Sciatic nerve (tissue), 2 donors: ENCODE data around the gene AGFG2. TPM values are rescaled to one million over a fixed set of nuclear protein-coding genes. Genes with fewer than 3 reads are reported as not detected.
"Not testable (repeated sequence)": the region's sequence is repeated elsewhere in the genome, so short reads cannot be mapped to it uniquely, and the experiment has no call there.

Source experiments
- ATAC-seq: fragments of 200-7000 bp; cut with Tn5 transposase; one replicate; pipeline ENCODE4 v1.9.1; 2020; ENCODE audit warnings: mild to moderate bottlenecking, moderate library complexity
- DNase-seq: peaks from one replicate; pipeline ENCODE4 v3.0.0-alpha.2; 2020; ENCODE audit warnings: low spot score
- intact Hi-C: fragments of 100-400 bp; cut with DNase I; formaldehyde crosslinking; loops from one replicate; pipeline ENCODE4 v1.14.2; 2022
- total RNA-seq: library from RNA; stranded (reverse); fragmentation: NEBNext Ultra II Directional; extraction: Animal tissue kit (Norgen Biotek cat#: 25700); gene quantifications from one replicate; pipeline ENCODE4 v1.2.1, GENCODE V29; 2021
- donor health status: DM: no; HTN: no; CAD: no.
- donor health status: DM: no; HTN: no; CAD: no.

The AGFG2 gene, protein sequence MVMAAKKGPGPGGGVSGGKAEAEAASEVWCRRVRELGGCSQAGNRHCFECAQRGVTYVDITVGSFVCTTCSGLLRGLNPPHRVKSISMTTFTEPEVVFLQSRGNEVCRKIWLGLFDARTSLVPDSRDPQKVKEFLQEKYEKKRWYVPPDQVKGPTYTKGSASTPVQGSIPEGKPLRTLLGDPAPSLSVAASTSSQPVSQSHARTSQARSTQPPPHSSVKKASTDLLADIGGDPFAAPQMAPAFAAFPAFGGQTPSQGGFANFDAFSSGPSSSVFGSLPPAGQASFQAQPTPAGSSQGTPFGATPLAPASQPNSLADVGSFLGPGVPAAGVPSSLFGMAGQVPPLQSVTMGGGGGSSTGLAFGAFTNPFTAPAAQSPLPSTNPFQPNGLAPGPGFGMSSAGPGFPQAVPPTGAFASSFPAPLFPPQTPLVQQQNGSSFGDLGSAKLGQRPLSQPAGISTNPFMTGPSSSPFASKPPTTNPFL
- 30.6 TPM for total RNA-seq

DNA sequence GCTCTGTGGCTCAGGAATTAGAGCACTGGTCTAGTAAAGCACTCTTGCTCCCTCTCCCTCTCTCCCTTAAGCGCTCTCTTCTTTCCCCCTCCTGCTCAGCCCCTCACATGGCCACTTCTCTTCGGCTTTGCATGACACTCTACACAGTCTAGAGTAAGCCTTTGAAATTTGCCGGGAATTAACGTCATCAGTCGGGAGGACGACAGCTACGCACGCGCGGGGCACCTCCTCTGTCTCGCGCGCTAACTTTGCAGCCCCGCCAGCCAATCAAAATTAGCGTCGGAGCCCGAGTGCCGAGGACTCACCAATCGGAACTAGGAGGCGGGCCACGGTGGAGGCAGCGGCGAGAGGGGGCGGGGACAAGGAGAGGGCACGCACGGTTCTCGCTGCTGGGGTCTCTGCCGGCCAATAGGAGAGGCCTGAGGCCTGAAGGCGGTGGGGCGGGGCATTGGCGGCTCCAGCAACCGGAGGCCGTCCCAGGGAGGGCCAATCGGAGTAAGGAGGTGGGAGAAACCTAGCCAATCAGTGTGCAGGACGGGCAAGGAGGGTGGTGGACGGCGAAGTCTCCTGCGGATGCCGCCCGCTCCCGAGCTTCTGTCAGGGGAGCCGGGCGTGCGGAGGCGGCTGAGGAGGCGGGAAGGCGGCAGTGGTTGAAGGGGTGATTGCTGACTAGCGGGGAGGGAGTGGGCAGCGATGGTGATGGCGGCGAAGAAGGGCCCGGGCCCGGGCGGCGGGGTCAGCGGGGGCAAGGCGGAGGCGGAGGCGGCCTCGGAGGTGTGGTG lies at the start of gene AGFG2:
Gene AGFG2 (plus strand): TSS at position 550 of the 782 bp plus-strand sequence. CDS start 144 bp downstream, at position 694.
- intact Hi-C loops, result no loop called here
- DNase-seq (peak; percentile 100), ATAC-seq (peak; percentile 99)

DNA sequence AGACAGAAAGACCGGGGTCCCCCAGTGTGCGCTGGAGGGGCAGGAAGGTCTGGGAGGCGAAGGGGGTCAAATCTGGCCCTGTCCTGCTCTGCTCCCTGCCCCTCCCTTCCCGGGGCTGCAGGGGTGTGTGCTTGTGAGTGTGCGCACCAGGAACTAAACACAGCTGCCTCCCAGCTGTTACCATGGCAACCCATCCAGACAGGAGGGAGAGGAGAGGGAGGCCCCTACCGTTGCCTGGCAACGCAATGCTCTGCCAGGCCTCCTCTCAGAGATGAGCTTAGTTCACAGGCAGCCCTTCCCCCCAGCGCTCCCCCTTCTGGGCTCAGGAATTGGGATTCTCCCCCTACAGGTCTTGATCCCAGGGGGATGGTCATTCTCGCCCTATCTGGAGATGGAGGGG lies 49.2 kb upstream of the AGFG2 start:
- DNase-seq (no peak), ATAC-seq (peak; percentile 69)
- intact Hi-C loops, result no loop called here

DNA sequence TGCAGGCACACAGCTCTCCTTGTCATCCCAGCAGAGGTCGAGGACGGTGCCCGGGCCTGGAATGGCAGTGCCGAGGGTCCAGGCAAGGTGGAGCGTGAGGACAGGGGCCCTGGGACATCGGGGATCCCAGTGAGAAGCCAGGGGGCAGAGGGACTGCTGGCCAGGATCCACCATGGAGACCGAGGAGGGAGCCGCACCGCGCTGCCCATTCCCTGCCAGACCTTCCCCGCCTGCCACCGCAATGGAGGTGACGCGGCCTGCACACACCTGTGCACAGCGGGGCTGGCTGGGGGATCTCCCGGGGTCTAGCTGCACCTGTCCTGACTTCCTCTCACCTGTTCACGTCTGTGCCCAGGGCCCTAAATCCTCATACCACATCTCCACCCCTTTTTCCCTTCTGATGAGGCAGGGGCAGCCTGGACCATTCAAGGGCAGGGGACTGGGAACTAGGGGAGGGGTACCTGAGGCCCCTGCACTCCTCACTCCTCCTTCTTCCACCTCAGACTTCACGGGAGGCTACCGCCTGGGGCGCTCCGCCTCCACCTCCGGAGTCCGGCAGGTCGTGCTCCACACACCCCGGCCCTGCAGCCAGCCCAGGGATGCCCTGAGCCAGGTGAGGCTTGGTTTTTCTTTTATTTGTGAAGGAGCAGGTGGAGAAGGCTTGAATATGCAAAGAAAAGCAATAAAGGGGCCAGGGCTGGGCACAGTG lies 48.4 kb upstream of the AGFG2 start:
- intact Hi-C loops, result no loop called here
- ATAC-seq (no peak), DNase-seq (no peak)

DNA sequence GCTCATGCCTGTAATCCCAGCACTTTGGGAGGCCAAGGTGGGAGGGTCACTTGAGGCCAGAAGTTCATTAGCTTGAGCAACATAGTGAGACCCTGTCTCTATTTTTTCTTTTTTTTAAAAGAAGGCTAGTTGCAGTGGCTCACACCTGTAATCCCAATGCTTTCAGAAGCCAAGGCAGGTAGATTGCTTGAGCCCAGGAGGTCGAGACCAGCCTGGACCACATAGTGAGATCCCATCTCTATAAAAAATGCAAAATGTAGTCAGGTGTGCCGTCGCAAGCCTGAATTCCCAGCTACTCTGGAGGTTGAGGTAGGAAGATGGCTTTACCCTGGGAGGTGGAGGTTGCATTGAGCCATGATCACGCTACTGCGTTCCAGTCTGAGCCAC lies 47.8 kb upstream of the AGFG2 start:
- no peak for ATAC-seq
- intact Hi-C loops, result no loop called here
- no peak for DNase-seq

DNA sequence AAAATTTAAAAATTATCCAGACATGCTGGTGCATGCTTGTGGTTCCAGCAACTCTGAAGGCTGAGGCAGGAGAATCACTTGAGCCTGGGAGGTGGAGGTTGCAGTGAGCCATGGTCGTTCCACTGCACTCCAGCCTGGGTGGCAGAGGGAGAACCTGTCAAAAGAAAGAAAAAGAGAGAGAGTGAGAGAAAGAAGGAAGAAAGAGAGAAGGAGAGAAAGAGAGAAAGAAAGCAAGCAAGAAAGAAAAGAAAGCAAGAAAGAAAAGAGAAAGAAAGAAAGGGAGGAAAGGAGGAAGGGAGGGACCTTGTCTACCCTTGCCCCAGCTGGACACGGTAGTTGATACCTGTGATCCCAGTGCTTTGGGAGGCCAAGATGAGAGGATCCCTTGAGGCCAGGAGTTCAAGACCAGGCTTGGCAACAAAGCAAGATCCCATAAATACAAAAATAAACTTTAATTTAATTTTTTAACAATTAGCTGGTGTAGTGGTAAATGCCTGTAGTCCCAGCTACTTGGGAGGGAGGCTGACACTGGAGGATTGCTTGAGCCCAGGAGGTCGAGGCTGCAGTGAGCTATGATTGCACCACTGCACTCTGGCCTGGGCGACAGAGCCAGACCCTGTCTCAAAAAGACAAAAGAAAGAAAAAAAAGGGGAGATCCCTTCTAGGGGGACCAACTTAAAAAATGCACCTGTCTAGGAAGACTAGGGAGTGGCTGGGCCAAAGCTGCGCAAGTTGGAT lies 46.1 kb upstream of the AGFG2 start:
- intact Hi-C loops, result no loop called here
- no peak for ATAC-seq
- no peak for DNase-seq

DNA sequence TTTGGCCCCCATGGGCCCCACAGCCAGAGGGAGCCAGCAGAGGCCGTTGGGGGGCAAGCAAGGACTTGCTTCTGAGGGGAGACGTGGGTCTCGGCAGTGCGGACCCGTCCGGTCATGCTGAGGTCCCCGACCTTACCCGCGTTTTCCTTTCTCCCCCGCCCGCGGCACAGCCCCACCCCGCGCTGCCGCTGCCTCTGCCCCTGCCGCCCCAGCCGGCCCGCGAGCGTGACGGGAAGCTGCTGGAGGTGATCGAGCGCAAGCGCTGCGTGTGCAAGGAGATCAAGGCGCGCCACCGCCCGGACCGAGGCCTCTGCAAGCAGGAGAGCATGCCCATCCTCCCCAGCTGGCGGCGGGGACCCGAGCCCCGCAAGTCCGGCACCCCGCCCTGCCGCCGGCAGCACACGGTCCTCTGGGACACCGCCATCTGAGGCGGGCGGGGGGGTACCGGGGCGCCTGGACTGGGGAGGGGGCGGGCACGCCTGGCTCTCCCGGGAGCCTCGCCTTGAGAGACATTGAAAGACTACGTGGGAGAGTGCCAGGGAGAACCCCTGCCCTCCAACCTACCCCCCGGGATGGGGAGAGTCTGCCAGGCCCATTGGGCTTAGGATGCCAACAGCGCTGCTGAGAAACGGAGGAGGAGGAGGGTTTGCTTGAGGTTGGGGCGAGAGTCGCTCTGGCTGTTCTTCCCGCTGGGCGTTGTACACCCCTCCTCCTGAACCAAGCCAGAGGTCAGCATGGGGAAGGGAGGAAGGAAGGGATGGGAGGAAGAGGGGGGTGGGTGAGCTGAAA lies 45.3 kb upstream of the AGFG2 start:
- intact Hi-C loops, result no loop called here
- no peak for DNase-seq
- peak; percentile 59 for ATAC-seq

DNA sequence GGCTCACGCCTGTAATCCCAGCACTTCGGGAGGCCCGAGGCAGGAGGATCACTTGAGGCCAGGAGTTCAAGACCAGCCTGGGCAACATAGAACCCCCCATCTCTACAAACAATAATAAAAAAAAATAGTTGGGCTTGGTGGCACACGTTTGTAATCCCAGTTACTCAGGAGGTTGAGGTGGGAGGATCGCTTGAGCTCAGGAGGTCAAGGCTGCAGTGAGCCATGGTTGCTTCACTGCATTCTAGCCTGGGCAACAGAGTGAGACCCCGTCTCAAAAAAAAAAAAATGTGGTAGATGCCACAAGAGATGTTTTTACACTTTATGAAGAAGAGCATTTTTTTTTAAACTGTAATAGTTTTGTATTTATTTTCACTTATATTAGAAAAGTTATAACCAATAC lies 42.5 kb upstream of the AGFG2 start:
- no peak for ATAC-seq
- intact Hi-C loops, result no loop called here
- DNase-seq, result no peak

DNA sequence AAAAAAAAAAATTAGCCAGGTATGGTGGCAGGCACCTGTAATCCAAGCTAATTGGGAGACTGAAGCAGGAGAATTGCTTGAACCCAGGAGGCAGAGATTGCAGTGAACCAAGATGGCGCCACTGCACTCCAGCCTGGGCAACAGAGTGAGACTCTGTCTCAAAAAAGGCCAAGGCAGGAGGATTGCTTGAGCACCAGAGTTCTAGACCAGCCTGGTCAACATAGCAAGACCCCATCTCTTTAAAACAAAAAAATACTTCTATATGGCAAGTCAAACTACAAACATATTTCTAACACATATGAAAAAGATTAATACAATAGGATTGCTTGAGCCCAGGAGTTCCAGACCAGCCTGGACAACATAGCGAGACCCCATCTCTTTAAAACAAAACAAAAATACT lies 38.3 kb upstream of the AGFG2 start:
- ATAC-seq, DNase-seq, intact Hi-C loops: not testable (repeated sequence)

DNA sequence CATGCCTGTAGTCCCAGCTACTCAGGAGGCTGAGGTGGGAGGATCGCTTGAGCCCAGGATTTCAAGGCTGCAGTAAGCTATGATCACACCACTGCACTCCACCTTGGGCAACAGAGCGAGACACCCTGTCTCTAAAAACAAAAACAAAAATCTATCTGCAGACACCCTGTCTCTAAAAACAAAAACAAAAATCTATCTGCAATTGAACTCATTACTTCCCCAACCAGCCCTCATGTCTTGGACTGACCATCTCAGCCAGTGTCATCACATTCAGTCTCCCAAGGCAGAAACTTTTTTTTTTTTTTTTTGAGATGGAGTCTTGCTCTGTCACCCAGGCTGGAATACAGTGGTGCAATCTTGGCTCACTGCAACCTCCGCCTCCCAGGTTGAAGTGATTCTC lies 35.0 kb upstream of the AGFG2 start:
- DNase-seq, intact Hi-C loops: not testable (repeated sequence)
- peak; percentile 31 for ATAC-seq

DNA sequence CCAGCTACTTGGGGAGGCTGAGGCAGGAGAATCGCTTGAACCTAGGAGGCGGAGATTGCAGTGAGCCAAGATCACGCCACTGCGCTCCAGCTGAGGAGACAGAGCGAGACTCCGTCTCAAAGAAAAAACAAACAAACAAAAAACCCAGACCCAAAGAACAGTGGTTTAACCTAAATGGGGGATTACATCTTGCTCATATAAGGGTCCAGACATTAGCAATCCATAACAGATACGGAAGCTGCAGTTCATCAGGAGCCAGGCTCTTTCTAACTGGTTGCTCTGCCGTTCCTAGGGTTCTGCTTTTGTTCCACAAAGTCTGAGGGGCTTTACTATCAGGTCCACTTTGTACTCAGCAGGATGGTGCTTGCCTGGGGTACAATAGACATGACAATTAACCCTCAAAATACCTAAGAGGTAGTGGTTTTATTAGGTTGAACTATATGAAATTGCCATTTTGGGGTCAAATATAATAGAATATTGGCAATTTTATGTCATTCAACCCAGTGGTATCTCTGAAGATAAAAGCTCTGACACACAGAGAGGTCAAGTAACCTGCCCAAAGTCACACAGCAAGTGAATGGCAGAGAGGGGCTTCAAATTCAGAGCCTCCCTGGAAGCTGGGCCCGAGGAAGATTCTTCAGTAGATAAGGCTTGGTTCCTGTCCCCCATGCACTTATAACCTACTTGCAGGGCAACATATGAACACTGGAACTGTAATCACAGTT lies 34.0 kb upstream of the AGFG2 start:
- ATAC-seq (no peak), DNase-seq (no peak)
- intact Hi-C loops, result no loop called here

DNA sequence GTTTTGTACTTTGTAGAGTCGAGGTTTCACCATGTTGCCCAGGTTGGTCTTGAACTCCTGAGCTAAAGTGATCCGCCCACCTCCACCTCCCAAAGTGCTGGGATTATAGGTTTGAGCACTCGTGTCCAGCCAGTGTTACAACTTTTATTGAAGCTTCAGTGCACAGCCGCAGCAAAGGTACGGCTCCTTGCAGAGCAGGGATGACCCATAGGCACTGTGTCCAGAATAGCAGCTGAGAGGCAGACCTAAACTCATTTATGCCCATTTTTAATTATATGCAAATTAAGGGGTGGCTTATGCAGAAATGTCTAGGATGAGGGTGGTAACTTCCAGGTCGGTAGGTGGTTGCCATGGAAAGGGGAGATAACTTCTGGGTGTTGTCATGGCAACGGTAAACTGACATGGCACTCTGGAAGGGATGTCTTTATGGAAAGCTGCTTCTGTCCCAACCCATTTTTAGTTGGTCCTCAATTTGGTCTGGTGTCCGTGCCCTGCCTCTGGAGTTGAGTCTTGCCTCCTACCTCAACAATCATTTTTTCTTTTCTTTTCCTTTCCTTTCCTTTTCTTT lies 32.6 kb upstream of the AGFG2 start:
- intact Hi-C loops, result no loop called here
- ATAC-seq (no peak), DNase-seq (no peak)

DNA sequence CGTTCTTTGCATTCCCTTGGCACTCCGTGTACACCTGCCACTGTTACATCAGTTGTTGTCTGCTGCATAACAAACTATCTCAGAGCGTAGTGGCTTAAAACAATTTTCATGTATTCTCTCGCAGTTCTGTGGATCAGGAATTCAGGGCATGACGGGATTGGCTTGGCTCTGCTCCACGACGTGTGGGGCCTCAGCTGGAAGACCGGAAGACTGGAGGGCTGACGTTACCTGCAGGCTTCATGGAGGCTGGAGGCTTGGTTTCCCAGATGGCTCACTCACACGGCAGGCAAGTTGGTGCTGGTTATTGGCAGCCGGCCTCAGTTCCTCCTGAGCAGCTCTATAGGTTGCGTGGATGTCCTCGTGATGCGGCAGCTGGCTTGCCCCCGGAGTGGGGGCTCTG lies 29.8 kb upstream of the AGFG2 start:
- peak; percentile 82 for DNase-seq
- ATAC-seq, result peak; percentile 87
- intact Hi-C loops, result no loop called here

DNA sequence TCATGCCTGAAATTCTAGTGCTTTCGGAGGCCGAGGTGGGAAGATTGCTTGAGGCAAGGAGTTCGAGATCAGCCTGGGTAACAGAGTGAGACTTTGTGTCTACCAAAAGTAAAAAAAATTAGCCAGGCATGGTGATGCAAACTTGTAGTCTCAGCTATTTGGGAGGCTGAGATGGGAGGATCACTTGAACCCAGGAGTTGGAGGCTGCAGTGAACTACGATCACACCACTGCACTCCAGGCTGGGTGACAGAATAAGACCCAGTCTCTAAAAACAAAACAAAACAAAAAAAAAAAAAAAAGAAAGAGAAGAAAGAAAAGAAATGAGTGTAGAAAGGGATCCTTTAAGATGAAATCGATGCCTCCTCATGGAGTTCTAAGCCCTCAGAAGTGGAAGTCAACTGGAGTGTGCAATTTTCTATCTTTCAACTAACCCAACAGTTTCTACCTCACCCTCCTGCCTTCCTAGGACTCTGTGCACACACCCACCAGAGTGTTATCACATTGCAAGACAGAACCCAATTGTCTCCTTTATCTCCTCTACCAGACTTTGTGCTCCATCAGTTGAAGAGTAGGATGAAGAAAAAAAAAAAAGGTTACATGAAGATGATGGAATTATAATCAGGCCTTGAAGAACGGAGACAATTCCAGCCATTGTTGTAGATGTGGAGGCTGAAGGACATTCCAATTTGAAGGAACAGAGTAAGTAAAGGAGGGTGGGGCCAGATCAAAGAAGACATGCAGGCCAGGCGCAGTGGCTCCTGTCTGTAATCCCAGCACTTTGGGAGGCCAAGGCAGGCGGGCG lies 28.4 kb upstream of the AGFG2 start:
- intact Hi-C loops, result no loop called here
- no peak for ATAC-seq
- no peak for DNase-seq

DNA sequence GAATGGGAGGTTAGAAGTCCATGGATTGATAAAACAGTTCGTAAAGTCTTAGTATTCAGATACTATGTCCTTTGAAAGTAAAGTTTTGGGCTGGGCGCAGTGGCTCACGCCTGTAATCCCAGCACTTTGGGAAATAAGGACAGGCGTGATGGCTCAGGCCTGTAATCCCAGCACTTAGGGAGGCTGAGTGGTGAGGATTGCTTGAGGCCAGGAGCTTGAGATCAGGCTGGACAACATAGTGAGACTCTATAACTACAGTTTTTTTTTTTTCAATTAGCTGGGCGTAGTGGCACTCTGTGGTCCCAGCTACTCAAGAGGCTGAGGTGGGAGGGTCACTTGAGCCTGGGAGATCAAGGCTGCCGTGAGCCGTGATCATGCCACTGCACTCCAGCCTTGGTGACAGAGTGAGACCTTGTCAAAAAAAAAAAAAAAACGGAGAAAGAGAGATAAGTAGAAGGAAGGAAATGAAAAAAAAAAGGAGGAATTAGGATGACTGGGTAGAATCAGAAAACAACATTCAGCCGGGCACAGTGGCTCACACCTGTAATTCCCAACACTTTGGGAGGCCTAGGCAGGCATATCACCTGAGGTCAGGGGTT lies 25.7 kb upstream of the AGFG2 start:
- no peak for DNase-seq
- intact Hi-C loops, result no loop called here
- no peak for ATAC-seq

DNA sequence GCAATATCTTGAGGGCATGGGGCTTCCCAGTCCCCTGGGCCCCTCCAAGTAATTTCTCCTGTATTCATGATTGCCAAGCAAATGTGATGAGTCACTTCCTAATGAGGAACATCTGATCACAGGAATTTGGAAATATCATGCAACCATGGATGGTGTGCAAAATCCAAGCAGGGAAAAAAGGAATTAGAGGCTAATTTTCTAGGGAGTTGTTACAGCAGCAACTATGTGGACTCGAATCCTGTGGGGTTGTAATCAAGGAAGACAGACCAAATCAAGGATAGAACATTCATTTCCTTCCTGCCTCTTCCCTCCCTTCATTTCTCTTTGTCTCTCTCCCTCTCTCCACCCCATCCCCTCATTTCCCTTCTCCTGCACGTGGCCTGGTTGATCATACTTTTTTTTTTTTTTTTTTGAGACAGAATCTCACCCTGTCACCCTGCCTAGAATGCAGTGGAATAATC lies 23.9 kb upstream of the AGFG2 start:
- no peak for DNase-seq
- peak; percentile 90 for ATAC-seq
- intact Hi-C loops, result no loop called here
